Right lung (tissue), 5 donors: ENCODE data around the gene PNN. TPM values are rescaled to one million over a fixed set of nuclear protein-coding genes. Genes with fewer than 3 reads are reported as not detected.
"Not testable (repeated sequence)": the region's sequence is repeated elsewhere in the genome, so short reads cannot be mapped to it uniquely, and the experiment has no call there.

ENCODE experiments used
- DNase-seq, 2 donors: peaks; one replicate each; pipeline ENCODE4 v3.0.0-alpha.2; 2013
- polyA plus RNA-seq, 5 donors: library from polyadenylated mRNA; unstranded; fragments of 120-200 nt; gene quantifications; one replicate each; pipeline versions ENCODE4 v1.2.1 to v1.2.3, GENCODE V29; 2013; ENCODE audit warnings: inconsistent platforms in 1 of 5, low replicate concordance in 1 of 5; ENCODE audit not compliant: insufficient read length in 5 of 5, insufficient read depth in 1 of 5

The PNN gene
- polyA plus RNA-seq, 5 donors = 133 to 219 (median 198) TPM

GRCh38 chr14:39219075-39219499, 44.0 kb downstream of the PNN start:
- no peak for DNase-seq

GRCh38 chr14:39220473-39220872, 45.4 kb downstream of the PNN start:
- not testable (repeated sequence) for DNase-seq

- no peak for DNase-seq
Measured at GRCh38 chr14:39228044-39228443, 53.0 kb downstream of the PNN start.

DNA sequence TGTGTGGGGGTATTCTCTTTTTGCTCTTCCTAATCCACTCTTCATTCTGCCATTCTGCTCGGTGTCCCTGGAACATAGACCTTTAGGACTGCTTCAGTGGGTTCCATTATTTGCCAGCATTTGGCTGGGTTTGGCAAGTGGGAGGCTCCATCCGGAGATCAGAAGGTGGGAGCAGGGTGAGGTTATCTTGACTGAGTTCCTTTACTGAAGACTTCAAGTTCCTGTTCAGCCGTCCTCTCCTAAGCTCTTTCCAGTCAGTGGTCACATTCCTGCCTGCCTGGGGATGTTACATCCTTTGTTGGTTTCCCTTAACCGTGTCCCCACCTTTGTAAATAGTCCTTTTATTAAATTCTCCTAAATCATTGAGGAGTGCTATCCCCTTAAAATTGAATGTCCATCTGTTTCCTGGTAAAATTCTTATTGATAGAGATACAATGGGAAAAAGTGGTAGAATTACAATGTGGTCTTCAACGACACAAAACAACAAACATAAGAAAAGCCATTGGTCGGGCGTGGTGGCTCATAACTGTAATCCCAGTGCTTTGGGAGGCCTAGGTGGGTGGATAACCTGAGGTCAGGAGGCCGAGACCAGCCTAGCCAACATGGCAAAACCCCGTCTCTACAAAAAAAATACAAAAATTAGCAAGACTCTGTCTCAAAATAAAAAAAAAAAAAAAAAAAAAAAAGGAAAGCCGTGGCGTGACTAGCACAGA, 53.6 kb downstream of the PNN start:
- no peak for DNase-seq

DNA sequence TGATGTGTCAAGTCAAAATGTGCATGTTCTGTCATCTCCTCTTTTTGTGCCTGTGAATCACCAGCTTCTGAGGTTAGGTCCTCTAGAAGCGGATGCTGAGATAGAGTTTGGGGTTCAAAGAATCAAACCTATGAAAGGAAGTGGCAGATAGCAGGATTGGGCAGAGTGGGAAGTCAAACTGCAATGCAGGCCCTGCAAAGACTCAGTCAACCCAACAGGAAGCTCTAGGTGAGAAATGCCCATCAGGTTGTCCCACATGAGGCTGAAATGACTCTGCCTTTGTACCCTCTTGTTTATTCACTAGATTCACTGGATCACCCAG, 54.1 kb downstream of the PNN start:
- no peak for DNase-seq

DNA sequence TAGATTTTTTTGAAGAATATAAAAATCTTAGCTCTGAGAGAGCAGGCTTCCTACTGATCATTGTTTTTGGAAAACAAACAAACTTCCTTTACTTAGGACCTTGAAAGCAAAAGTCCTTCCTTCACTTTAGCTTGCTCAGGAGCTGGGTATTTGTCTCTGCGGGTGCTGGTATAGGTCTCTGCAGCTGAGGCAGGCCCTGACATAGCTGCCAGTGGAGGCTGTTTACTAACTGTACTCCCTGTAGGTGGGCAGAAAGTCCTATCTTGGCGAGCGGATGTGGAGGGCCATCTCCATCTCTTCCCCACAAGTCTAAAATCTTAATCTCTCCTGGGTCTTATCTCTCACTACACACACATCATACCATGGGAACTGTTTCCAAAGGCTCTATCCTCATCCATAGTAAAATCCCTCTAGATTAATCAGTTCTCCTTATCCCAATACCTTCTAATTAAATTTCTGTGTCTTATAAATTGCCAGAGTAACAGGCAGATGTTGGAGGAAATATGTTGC, 54.6 kb downstream of the PNN start:
- DNase-seq = no peak

DNA sequence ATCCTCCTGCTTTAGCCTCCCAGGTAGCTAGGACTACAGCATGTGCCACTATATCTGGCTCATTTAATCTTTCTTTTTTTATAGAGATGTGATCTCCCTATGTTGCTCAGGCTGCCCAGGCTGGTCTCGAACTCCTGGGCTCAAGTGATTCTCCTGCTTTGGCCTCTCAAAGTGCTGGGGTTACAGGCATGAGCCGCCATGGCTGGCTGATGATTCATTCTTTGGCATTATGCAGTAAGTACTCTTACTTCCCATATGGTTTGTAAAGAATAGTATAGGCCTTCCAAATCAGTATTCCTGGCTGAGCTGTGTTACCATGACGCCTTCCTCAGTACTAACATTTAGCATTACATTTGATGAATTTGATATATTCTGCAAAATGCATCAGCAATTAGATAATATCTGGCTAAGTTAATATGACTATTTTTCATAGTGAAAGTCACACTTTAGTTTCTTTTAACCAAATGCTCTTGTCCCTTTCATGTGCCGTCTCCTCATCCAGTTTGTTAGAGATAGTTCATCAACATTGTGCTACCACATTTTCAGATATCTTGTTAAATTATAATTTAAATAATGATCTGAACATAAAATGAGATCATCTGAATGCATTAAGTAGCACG, 55.5 kb downstream of the PNN start:
- DNase-seq = no peak

DNA sequence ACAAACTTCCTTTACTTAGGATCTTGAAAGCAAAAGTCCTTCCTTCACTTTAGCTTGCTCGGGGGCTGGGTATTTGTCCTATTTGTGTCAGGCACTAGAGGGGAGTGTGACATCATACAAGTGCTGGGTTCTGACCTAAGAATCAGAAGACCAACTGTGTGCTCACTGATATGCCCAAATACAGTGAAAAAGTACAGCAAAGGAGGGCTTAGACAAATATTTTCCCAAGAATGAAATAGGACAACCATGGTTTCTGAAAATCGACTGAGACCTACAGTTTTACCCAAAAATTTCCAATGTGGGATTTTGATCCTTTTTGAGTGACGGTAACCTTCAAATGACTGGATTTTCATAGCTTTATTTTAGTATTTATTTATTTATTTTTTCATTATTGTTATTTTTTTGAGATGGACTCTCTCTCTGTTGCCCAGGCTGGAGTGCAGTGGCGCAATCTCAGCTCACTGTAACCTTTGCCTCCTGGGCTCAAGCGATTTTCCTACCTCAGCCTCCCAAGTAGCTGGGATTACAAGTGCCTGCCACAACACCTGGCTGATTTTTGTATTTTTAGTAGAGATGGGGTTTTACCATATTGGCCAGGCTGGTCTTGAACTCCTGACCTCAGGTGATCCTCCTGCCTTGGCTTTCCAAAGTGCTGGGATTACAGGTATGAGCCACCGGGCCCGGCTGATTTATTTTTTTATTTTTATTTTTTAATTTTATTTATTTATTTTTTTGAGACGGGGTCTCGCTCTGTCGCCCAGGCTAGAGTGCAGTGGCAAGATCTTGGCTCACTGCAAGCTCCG, 56.9 kb downstream of the PNN start:
- DNase-seq = not testable (repeated sequence)

Other genes starting within 250 kb of the PNN start
- 10 to 100 TPM; 51.0 to 65.9 (median 62.2) TPM for gene SEC23A, start 72.0 kb upstream of the PNN start, polyA plus RNA-seq
- 10 to 100 TPM; 20.6 to 31.8 (median 29.2) TPM for gene GEMIN2, start 60.9 kb upstream of the PNN start, polyA plus RNA-seq
- gene TRAPPC6B, start 4.9 kb upstream of the PNN start, polyA plus RNA-seq = 10 to 100 TPM; 26.5 to 41.8 (median 39.0) TPM
- gene MIA2, start 58.7 kb downstream of the PNN start, polyA plus RNA-seq = 10 to 100 TPM; 17.1 to 23.0 (median 22.5) TPM